HG03095 (cell line): ENCODE data around the gene ANKRD37.

Source experiments
- ATAC-seq: cut with Tn5 transposase; IDR thresholded peaks from one replicate; pipeline ENCODE4 v1.9.1; 2021; ENCODE audit warnings: moderate library complexity; ENCODE audit not compliant: unreplicated experiment

ANKRD37 gene

DNA sequence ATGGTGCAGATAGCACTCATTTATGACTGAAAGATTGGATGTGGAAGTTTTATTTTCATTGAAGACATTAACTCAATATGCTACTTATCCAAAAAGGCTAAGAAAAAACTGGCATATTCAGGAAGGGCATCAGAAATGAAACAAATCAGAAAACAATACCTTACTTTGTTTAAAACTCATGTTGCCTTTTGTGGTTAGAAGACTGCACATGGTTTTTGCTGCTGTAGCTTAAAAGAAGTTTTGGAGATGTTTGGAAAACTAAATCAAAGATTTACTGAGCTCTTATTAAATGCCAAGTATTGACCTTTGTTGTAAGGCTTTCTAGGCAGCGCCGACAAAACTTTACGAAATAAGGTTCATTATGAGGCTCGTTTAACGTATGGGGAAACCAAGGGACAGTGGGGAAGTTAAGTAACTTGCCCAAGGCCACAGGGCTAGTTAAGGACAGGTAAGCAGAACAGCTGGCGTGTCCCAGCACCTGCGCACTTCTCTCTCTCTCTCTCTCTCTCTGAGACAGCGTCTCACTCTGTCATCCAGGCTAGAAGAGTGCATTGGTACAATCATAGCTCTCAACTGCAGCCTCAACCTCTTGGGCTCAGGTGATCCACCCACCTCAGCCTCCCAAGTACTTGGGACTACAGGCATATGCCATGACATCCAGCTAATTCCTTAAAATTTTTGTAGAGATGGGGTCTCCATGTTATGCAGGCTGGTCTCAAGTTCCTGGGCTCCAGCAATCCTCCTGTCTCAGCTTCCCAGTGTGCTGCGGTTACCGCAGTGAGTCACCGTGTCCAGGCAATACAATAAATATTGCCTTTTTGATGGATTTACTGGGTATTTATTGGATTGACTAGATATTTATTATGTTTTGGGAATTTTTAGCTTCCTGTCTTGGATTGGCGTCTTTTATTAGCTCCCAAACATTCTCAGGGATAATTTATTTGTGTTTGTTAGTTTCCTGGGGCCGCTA, 17.0 kb upstream of the ANKRD37 start:
- no peak for ATAC-seq

DNA sequence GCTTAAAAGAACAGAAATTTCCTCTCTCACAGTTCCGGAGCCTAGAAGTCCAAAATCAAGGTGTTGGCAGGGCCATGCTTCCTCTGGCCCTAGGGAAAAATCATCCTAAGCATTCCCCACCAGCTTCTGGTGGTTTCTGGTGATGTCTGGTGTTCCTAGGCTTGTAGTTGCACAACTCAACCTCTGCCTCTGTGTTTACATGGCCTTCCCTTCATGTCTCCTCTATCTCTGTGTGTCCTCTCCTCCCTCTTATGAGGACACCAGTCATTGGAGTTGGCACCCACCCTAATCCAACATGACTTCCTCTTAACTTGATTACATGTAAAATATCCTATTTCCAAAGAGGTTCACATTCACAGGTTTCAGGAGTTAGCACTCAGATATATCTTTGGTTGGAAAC, 16.3 kb upstream of the ANKRD37 start:
- no peak for ATAC-seq

DNA sequence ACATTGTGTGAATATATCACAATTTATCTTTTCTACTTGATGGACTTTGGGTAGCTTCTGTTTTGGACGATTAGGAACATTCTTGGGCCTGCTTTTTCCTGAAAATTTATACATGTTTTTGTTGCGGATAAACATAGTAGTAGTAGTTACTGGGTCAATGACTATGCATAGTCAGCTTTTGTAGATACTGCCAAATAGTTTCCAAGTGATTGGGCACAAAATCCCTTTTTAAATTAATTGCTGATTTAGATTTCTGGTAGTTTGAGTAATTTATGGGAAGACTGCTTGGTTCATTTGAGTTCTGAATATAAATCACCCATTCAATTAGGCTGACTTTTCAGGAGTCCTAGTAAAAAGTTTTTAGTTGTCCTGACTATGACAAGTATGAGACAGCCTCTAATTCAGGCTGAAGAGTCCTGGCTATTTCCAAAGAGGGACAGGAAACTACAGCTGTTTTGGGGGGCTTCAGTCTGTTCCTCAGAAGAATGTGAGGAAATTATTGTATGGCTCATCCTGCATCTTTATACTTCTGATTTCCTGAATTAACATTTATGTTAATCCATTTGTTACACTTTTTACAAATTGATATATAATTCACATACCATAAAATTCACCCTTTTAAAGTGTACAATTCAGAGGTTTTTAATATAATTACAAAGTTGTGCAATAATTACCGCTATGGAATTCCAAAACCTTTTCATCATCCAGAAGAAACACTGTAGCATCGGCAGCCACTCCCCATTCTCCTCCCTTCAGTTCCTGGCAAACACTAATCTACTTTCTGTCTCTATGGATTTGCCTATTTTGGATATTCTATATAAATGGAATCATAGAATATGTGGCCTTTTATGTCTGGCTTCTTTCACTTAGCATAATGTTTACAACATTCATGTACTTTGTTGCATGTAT, 15.1 kb upstream of the ANKRD37 start:
- ATAC-seq, result no peak

DNA sequence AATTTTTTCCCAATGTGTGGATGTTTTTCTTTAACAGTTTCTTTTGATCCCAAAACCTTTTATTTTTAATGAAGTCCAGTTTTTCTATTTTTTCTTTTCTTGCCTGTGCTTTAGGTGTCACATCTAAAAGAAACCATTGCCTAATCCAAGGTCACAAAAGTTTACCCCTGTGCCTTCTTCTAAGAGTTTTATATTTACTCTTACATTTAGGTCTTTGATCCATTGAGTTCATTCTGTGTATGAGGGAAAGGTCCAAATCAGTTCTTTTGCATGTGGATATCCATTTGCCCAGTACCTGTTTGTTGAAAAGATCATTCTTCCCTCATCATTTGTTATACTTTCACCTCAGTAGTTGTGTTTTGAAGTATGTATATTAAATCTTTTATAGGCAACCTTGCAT, 13.9 kb upstream of the ANKRD37 start:
- ATAC-seq, result no peak

DNA sequence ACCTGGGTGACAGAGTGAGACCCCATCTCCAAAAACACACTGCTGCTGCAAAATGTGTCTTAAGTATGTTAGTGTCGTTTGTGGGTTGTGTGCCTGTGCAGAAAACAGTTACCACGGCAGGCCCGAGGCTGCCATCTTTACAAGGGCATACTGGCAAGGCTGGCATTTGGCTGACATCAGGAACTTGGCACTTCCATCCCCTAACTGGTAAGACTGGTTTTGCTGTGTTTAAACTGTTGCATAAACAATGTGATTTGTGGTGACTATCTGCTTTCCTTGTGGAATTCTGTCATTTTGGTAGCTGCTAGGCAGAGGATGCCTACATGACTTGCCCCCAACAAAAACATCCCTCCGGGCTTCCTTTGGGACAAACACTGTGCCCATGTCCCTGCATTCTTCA, 13.2 kb upstream of the ANKRD37 start:
- no peak for ATAC-seq

DNA sequence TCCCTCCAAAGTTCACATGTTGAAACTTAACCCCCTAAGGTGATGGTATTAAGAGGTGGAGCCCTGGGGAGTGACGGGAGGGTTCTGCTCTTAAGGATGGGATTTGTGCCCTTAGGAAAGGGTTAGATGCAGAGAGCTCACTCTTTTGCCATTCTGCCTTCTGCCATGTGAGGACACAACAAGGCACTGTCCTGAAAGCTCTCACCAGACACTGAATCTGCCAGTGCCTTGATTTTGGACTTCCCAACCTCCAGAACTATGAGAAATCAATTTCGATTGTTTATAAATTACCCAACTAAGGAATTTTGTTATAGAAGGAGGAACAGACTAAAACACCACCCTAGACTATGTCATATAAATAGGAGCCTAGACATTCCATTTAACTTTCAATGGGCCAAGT, 12.6 kb upstream of the ANKRD37 start:
- no peak for ATAC-seq

- no peak for ATAC-seq
These were observed 11.7 kb upstream of the ANKRD37 start for GRCh38 chr4:185384930-185385331.

- ATAC-seq, result no peak
These were observed 8.7 kb upstream of the ANKRD37 start for GRCh38 chr4:185387957-185388356.

DNA sequence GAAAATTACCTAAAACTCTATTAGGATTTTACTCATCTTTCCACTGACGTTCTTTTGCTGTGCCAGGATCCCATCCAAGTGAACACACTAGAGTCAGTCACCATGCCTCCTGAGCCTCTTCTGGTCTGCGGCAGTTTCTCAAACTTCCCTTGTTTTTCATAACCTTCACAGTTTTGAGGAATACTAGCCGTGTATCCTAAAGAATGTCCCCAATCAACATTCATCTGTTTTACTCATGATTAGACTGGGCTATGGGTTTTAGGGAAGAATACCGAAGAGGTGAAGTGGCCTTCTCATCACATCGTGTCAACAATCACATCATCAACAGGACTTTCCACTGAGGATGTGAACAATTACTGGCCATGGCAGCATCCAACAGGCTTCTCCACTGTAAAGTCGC, 5.7 kb upstream of the ANKRD37 start:
- ATAC-seq, result no peak

GRCh38 chr4:185392156-185392555, 4.5 kb upstream of the ANKRD37 start:
- no peak for ATAC-seq

GRCh38 chr4:185394568-185395237, 1.9 kb upstream of the ANKRD37 start:
- ATAC-seq, result no peak

GRCh38 chr4:185395238-185395955, 1.2 kb upstream of the ANKRD37 start, which contains the start of gene LRP2BP:
TSS of gene LRP2BP (minus strand) at chr4:185395924. CDS start at chr4:185378186, 17,738 bp downstream.
- no peak for ATAC-seq

DNA sequence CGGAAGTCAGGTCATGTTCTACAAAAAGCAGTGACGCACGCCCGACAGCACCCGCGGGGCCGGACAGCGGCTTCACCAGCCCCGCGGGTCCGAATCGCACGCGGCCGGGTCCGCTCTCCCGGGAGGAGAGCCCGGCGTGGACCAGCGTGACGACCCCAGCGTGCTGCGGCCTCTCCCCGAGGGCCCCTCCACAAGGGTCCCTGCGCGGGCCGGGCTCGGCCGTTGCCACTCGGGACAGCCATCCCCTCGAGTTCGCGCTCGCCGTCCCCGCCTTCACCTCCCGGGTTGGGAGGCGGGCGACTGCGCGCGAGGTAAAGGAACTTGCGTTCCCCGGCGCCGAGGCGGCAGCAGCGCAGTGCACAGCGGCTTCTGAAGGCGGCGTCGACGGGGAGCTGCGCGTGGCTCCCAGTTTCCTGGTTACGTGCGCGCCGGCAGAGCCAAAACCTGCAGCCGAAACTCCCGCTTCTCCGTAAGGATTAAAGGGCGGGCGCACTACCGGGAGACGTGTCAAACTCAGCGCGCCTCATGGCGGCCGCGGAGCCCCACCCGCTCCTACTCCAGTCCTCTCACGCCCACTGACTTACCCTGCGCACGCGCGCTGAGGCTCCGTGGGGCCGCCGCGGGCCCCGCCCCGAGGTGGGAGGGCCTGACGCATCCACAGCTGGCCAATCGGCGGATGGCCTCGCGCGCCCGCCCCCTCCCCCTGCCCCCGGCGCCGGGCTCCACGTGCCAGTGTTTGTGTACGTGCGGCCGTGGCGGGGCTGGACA, 501 bp upstream of the ANKRD37 start:
- ATAC-seq, result peak; percentile 78

DNA sequence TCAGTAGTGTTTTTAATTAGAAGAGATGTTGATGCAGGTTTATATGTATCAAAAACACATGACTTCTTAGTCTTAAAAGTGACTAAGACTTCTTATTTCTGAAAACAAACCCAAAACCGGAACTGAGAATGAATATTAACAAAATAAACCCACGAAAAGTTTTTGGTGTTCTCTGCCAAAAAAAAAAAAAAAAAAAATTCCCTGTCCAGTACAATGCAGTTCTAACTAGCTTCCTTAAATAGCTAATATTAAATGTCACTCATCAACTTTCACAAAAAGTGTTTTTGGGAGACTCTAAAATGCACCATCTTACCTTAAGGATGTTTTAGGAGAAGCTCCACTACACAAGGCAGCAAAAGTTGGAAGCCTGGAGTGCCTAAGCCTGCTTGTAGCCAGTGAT, 2.0 kb downstream of the ANKRD37 start:
- ATAC-seq, result no peak

- no peak for ATAC-seq
These were observed 2.8 kb downstream of the ANKRD37 start for GRCh38 chr4:185399466-185399865.

DNA sequence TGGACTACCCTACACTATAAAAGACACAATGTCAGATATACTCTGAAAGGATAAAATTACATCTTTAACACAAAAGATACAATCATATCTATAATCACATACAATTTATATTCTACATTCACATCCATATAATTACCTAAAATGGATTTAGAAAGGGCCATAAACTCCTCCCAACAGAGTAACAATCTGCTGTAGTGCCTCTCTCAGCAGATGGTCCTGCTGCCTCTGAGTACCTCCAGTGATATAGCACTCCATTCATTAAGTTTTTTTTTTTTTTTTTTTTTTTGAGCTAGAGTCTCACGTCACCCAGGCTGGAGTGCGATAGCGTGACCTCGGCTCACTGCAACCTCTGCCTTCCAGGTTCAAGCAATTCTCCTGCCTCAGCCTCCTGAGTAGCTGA, 7.4 kb downstream of the ANKRD37 start:
- ATAC-seq, result no peak

DNA sequence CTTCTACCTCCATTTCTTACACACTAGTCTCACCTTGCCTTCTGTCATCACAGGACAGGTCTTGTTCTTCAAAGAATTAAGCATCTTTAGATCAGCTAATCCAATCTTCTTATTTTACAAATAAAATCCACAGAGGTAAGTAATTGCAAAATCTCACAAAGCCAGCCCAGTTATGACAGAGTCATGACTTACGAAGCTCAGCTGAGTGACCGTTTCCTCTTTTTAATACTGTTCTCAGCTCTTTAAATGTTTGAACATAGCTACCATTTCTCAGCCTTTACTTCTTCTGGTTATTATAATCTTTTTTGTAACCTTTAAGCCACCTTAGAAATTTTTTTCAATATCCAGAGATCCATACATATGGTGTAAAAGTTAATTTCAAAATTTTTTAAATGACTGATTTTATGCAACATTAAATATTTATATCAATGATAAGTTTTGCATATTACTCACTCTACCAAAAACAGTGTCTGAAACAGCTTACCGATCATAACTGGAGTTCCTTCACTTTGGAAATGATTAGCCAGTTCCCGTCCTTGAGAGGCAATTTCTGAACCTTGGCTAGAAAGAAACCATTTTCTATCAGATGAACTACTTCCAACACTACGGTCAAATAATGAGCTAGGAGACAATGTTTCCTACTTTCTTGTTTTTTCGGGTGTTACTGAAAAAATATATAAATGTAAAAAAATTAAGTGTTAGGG, 8.8 kb downstream of the ANKRD37 start:
- ATAC-seq, result peak; percentile 58

GRCh38 chr4:185408432-185408831, 11.8 kb downstream of the ANKRD37 start:
- no peak for ATAC-seq

GRCh38 chr4:185411849-185412248, 15.2 kb downstream of the ANKRD37 start:
- ATAC-seq, result no peak
